ENCODE measurements around the gene PI4KA. TPM values are rescaled to one million over a fixed set of nuclear protein-coding genes. Genes with fewer than 3 reads are reported as not detected.

PI4KA gene
- total RNA-seq, 1 donor from 2014 or later, result 58.2 TPM

DNA sequence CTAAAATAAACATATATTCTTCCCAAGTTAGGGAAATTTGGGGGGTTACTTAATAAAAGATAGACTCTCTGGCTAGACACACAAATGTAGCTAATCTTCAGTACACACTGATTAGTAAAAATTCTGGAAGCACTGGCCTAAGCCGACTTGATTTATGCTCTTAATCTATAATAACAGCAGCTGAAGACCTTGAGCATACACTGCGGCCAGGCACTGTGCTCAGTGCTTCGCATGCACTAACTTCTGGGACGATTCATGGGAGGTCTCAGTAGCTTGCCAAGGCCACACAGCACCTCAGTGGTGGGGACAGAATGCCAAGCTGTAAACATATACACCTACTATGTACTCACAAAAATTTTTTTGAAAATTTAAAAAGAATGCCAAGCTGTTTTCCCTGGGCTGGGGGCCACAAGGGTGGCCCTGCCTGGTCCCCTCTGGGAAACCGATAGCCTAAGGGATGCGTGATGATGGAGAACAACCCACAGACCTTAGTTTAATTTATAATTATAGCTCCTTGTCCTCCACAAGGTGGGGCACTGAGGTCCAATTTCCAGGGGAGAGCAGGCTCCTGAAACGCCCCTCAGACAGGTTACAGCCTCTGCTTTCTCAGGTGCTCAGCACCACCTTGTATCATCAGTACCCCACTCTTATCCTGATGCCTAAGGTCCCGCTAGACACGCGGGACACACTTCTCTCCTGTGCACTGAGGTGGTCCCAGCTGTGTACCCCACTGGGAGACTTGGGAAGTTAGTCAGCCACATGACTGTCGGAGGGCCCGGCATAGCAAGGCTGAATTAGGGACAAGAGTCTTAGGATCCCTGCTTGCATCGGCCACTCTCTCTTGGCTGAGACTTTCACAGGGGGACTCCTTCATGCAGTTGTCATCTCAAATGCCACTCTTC, 64.6 kb downstream of the PI4KA start:
- no peak for DNase-seq (ENCODE audit: low read depth)

DNA sequence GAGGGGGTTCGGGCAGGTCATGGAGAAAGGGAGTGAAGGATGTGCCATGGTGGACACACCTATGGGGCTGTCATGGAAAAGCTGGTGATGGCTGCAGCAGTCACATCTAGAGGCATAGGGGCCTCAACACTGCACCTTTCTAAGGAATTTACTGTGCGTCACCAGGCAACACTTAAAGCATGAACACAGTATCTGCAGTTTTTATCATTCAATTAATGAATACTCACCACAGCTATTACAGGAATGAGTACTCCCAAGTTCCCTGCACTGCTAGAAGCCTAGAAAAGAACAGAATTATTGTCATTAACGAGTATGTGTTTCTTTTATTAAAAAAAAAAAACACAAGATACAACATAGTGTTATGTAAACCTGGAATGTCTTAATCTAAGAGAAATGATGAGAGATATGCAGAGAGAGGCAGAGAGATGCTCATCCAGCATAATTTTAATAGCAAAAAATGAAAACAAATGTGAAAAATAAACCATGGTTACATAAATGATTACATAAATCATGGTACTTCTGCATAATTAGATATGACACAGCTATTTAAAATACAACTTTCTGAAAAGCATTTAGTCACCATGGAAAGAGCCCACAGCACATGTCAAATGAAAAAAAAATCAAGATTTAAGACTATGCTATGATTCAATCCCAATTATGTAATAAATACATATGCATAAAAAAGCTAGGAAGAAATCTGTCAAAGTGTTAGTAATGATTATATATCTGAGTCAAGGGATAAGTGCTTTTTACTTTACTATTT, 65.5 kb downstream of the PI4KA start:
- no peak for DNase-seq (ENCODE audit: low read depth)

GRCh38 chr22:20792221-20792965, 66.2 kb downstream of the PI4KA start:
- DNase-seq (ENCODE audit: low read depth), result no peak

GRCh38 chr22:20788627-20789344, 69.8 kb downstream of the PI4KA start:
- no peak for DNase-seq (ENCODE audit: low read depth)

DNA sequence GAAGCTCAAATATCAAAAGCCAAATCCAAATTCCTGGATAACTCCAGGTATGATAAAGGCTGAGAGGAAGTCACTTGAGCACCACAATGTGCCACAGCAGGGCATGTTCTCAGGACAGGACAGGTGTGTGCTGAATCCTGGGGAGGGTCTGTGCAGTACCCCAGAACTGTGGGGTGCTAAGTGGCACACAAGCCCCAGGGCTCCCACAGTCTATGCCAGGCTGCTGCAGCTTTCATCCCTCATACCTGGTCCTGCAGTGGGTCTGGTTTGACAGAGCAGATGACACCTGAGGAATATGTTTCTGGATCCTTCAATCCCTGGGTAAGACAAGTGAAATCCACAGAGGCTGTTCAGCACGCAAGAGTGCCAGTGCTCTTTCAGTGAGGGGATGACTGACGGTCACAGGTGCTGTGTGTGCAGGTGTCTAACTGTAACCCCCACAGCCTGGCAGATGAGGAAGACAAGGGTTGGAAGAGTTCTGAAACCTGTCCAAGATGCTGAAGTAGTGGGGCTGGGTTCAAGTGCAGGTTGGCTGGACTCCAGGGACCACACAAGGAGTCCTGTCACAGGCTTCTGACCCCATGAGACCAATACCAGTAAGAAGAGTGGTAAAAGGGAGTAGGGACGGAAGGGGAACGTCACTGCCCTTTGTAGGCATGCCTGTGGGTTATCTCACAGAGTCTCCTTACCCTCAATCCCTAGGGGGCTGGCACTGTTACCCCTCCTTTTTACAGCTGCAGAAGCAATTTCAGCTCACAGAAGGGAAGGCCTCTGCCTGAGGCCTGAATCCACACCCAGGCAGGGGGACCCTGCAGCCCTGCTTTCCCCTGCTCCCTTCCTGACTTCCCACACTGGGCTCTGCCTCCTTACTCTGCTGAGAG, 70.6 kb downstream of the PI4KA start:
- no peak for DNase-seq (ENCODE audit: low read depth)

DNA sequence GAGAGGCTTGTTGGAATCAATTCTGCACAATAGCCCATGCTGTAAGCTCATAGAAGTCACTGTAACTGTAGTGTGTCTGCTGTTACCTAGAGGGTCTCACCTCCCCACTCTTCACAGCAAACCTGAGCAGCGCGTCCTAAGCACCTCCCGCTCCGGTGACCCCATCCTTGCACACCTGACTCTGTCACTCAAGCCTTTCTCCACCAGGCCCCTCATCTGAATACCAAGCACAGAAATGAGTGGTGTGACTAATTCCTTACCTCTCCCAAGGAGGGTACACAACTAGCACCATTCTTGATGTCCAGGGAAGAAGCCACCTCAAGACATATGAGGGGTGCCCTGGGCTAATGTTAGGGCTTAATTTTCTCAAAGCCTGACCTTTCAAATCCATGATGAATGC, 71.4 kb downstream of the PI4KA start:
- DNase-seq (ENCODE audit: low read depth), result no peak

- no peak for DNase-seq (ENCODE audit: low read depth)
Observed at GRCh38 chr22:20786536-20786979, 72.1 kb downstream of the PI4KA start.

DNA sequence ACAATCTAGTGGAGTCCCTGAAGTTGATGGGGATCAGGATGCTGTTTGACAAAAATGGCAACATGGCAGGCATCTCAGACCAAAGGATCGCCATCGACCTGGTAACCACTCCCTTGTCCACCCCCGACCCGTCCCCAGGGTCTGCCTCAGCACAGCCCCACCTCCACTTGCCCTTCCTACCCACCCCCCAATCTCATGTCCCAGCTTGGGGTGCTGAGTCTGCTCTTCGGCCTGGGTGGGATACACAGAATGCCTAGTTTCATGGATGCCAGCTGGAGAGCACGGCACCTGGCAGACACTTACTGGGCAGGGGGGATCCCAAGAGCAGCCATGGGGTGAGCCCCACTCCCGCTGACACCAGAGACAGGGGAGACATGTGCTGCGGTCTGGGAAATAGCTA, 72.6 kb downstream of the PI4KA start:
- no peak for DNase-seq (ENCODE audit: low read depth)

DNA sequence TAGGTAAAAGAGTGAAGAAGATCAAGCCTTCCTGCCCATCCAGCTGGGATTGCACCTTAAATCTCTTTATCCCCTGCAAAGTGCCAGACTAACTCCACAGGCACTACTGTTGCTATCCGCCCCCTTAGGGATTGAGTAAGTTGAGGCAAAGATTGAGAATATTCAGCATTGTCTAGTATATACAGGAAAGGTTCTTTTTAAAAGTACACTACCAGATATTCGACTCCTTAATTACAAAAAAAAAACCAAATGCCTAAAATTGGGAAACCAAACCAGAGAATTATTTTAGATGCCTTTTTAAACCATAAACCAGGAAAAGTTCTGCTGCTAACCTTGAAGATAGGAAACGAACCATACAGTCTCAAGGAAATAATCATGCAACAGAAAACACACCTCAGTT, 73.2 kb downstream of the PI4KA start:
- no peak for DNase-seq (ENCODE audit: low read depth)

DNA sequence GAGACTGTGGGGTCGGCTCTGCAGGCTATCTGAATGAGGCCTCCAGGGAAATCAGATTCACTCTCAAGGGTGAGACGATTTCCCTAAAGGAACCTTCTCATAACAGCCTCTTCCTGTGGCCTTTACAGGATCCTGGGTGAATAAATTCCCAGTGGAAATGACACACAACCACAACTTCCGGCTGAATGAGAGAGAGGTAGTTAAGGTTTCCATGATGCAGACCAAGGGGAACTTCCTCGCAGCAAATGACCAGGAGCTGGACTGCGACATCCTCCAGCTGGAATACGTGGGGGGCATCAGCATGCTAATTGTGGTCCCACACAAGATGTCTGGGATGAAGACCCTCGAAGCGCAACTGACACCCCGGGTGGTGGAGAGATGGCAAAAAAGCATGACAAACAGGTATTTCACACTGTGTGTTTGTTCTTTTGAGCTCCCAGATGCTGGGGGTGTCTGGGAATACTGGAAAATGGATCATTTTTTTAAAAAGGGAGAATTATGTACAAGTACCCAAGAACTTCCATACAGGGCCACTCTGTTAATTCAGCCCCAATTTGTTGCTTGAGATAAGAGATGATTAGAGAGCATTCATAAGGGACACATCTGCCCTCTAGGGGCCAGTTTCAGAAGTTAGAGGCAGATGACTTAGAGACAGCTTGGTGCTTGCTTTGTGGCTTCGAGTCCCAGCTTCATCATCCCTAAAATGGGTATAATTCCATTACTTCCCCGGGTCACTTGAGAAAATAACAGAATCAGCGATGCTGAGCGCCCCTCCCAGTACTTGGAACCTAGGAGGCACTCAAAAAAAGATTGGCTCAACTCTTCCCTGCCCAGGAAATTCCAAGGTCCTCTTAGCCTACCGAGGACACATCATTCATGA, 74.5 kb downstream of the PI4KA start:
- DNase-seq (ENCODE audit: low read depth), result peak; percentile 55

GRCh38 chr22:20783300-20783673, 75.3 kb downstream of the PI4KA start:
- no peak for DNase-seq (ENCODE audit: low read depth)

DNA sequence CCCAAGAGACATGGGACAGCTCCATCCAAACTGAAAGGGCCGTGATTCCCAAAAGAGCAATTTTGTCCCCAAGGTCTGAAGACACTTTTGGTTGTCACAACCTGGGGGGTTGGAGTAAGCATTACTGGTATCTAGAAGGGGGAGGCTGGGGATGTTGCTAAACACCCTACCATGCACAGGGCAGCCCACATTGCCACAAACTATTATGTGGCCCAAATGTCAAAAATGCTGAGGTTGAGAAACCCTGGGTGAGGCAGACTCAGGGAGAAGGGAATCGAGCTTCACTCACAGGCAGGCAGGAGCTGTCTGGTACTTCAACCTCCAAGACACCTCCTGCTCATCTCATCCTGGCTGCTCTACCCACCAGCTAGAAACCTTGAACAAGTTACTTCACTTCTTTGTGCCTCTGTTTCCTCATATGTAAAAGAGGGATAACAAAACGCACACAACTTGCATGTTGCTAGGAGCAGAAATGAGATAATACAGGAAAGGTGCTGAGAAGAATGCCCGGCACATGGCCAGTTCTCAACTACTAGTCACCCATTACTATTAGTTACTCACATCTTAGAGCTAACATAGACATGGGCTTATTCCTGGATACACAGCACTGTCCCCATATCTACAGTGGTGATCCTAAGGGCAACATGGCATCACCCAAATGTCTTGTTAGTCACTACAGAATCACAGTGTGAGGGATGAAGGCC, 75.9 kb downstream of the PI4KA start:
- no peak for DNase-seq (ENCODE audit: low read depth)

DNA sequence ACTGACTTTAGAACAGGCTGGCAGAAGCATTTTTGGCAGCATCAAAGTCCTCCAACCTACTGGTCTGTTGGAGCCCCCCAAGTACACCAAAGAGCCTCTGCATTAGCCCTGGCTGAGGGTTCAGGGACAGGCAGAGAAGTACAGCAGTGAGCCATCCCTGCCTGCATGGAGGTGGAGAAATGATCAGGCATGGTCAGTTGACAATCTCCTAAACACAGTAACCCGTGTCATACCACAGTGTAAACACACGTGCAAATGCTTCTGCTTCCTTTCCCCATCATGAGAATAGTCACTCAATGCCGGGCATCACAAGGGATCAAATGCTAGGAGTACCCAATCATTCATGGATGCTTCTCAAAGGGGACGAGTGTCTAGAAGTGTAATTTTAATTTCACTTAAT, 76.5 kb downstream of the PI4KA start:
- no peak for DNase-seq (ENCODE audit: low read depth)

GRCh38 chr22:20781272-20781990, 77.2 kb downstream of the PI4KA start:
- no peak for DNase-seq (ENCODE audit: low read depth)

DNA sequence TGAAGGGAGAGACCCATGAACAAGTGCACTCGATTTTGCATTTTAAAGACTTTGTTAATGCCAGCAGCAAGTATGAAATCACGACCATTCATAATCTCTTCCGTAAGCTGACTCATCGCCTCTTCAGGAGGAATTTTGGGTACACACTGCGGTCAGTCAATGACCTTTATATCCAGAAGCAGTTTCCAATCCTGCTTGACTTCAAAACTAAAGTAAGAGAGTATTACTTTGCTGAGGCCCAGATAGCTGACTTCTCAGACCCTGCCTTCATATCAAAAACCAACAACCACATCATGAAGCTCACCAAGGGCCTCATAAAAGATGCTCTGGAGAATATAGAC, 78.8 kb downstream of the PI4KA start:
- DNase-seq (ENCODE audit: low read depth), result no peak

- DNase-seq (ENCODE audit: low read depth), result no peak
Observed at GRCh38 chr22:20779014-20779817, 79.4 kb downstream of the PI4KA start.

DNA sequence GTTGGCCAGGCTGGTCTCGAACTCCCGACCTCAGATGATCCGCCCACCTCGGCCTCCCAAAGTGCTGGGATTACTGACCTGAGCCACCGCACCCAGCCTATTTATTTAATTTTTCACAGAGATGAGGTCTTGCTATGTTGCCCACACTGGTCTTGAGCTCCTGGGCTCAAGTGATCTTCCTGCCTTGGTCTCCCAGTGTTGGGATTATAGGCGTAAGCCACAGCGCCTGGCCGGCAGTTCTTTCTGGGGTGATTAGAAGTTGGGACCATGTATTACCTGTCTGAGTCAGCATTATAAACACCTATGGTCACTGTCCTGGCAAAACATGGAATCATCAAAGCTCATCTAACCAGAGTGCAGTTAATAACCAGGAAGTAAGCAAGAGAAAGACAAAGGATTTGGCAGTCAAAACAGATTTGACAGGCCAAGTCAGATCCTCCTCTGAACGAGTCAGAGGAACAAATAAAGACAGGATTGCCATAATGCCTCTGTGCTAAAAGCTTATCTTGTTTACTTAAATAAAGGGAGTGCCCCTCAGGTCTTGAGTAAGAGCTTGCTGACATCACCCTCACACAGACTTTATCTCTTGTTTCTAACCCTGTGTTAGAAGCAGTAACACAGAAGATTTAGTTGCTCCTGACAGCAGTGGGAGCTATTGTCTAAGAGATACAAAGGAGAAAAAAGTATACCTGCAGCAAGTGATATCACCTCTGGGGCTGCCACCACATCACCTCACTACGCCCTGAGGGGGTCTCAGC, 81.0 kb downstream of the PI4KA start:
- peak; percentile 49 for DNase-seq (ENCODE audit: low read depth)

Measured in renal cortical epithelial cell (primary cell).